ENCODE results near the gene NCAM1.

NCAM1 gene

GRCh38 chr11:113273720-113274119 is 312.5 kb downstream of the NCAM1 start:
- no peak overlapping the region for H3K27ac ChIP-seq (replicated peaks; ENCODE audit: low read length)
- H2BK12ac ChIP-seq (ENCODE audit: low read length) = no peak overlapping the region
- no peak overlapping the region for H3K14ac ChIP-seq (ENCODE audit: low read length)
- no peak overlapping the region for H4K8ac ChIP-seq (ENCODE audit: low read depth, low read length)
- H3K79me1 ChIP-seq (ENCODE audit: low read depth, low read length) = peaks cover 4% of the 10 kb centered on the region
- H2AFZ ChIP-seq (ENCODE audit: low read length) = no peak overlapping the region
- H2BK120ac ChIP-seq (ENCODE audit: low read depth, low read length) = no peak overlapping the region
- peak overlapping the region; percentile 81 for H3K18ac ChIP-seq (ENCODE audit: low read length)
- no peak overlapping the region for H3K23ac ChIP-seq (ENCODE audit: low read depth, low read length, poor library complexity)
- H3K9ac ChIP-seq (ENCODE audit: low read depth, low read length, poor library complexity) = no peak overlapping the region
- H2BK5ac ChIP-seq (ENCODE audit: low read length) = no peak overlapping the region
- H3K9me3 ChIP-seq (replicated peaks in 1 of 2; ENCODE audit: control insufficient read depth in 2 of 2, insufficient read depth in 1 of 2, low read depth in 1 of 2, low read length in 2 of 2) = no peaks in the 10 kb centered on the region
- H3K4ac ChIP-seq (ENCODE audit: low read length) = no peak overlapping the region
- no peaks in the 10 kb centered on the region for H3K27me3 ChIP-seq (ENCODE audit: control insufficient read depth in 3 of 3, insufficient read depth in 3 of 3, low read depth in 1 of 3, low read length in 3 of 3)
- no peak overlapping the region for H4K91ac ChIP-seq (ENCODE audit: low read depth, low read length, poor library complexity)
- no peak for DNase-seq (ENCODE audit: low spot score)
- H3K4me3 ChIP-seq (ENCODE audit: low read length in 2 of 2) = no peak overlapping the region
- H3K4me2 ChIP-seq (ENCODE audit: insufficient read depth, low read length, poor library complexity, severe bottlenecking) = no peak overlapping the region
- peaks cover 0 to 6% of the 10 kb centered on the region in 2 donors for H3K36me3 ChIP-seq (replicated peaks in 1 of 2; ENCODE audit: control insufficient read depth in 2 of 2, insufficient read depth in 2 of 2, low read length in 2 of 2)
- peak overlapping the region; percentile 58 for H2AK5ac ChIP-seq (ENCODE audit: low read depth, low read length)
- H3K4me1 ChIP-seq (ENCODE audit: control insufficient read depth in 2 of 2, insufficient read depth in 1 of 2, low read depth in 1 of 2, low read length in 2 of 2) = peaks cover 0 to 11% of the 10 kb centered on the region in 2 donors
- H2BK15ac ChIP-seq (ENCODE audit: low read length) = no peak overlapping the region
- no CpG with 5 or more reads among the region's 10 CpGs for WGBS, 2 donors (ENCODE audit: extremely low coverage in 2 of 2, insufficient read length in 2 of 2, insufficient replicate concordance in 1 of 2)

- peaks cover 4% of the 10 kb centered on the region for H3K79me1 ChIP-seq (ENCODE audit: low read depth, low read length)
- H2AFZ ChIP-seq (ENCODE audit: low read length) = no peak overlapping the region
- no peak overlapping the region for H3K27ac ChIP-seq (replicated peaks; ENCODE audit: low read length)
- no peak overlapping the region for H3K14ac ChIP-seq (ENCODE audit: low read length)
- no CpG with 5 or more reads among the region's 19 CpGs for whole genome bisulfite sequencing, 2 donors (ENCODE audit: extremely low coverage in 2 of 2, insufficient read length in 2 of 2, insufficient replicate concordance in 1 of 2)
- H3K36me3 ChIP-seq (replicated peaks in 1 of 2; ENCODE audit: control insufficient read depth in 2 of 2, insufficient read depth in 2 of 2, low read length in 2 of 2) = peaks cover 0 to 6% of the 10 kb centered on the region in 2 donors
- H2BK15ac ChIP-seq (ENCODE audit: low read length) = peak overlapping the region; percentile 51
- H4K91ac ChIP-seq (ENCODE audit: low read depth, low read length, poor library complexity) = no peak overlapping the region
- H4K8ac ChIP-seq (ENCODE audit: low read depth, low read length) = no peak overlapping the region
- H2BK5ac ChIP-seq (ENCODE audit: low read length) = peak overlapping the region; percentile 25
- H3K4ac ChIP-seq (ENCODE audit: low read length) = no peak overlapping the region
- peaks cover 0 to 11% of the 10 kb centered on the region in 2 donors for H3K4me1 ChIP-seq (ENCODE audit: control insufficient read depth in 2 of 2, insufficient read depth in 1 of 2, low read depth in 1 of 2, low read length in 2 of 2)
- no peaks in the 10 kb centered on the region for H3K27me3 ChIP-seq (ENCODE audit: control insufficient read depth in 3 of 3, insufficient read depth in 3 of 3, low read depth in 1 of 3, low read length in 3 of 3)
- peak overlapping the region in 1 of 2 donors; percentile 5 for H3K4me3 ChIP-seq (ENCODE audit: low read length in 2 of 2)
- DNase-seq (ENCODE audit: low spot score) = no peak
- H3K18ac ChIP-seq (ENCODE audit: low read length) = peak overlapping the region; percentile 54
- no peaks in the 10 kb centered on the region for H3K9me3 ChIP-seq (replicated peaks in 1 of 2; ENCODE audit: control insufficient read depth in 2 of 2, insufficient read depth in 1 of 2, low read depth in 1 of 2, low read length in 2 of 2)
- H2BK12ac ChIP-seq (ENCODE audit: low read length) = no peak overlapping the region
- H3K9ac ChIP-seq (ENCODE audit: low read depth, low read length, poor library complexity) = peak overlapping the region; percentile 79
- H2BK120ac ChIP-seq (ENCODE audit: low read depth, low read length) = no peak overlapping the region
- H3K23ac ChIP-seq (ENCODE audit: low read depth, low read length, poor library complexity) = peak overlapping the region; percentile 14
- peak overlapping the region; percentile 58 for H2AK5ac ChIP-seq (ENCODE audit: low read depth, low read length)
- no peak overlapping the region for H3K4me2 ChIP-seq (ENCODE audit: insufficient read depth, low read length, poor library complexity, severe bottlenecking)
Measured at GRCh38 chr11:113274713-113275582, 313.7 kb downstream of the NCAM1 start.

DNA sequence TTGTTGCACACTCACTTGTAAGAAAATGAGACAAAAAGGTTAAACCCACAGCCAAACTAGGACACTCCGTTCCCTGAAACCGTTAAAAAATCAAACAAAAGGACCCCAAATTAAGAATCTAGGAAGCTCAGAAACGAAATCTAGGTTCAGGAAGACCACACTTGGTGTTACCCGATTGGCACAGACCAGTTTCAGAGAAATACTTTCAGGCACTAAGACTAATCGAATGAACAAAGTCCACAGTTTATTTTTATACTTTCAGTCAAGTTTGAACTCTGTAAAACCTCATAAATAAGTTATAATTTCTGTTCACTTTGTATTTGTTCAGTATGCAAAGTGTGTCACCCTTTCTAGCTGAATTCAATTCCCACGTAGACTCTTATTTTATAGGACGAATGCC is 314.4 kb downstream of the NCAM1 start:
- no peak overlapping the region for H3K4me2 ChIP-seq (ENCODE audit: insufficient read depth, low read length, poor library complexity, severe bottlenecking)
- H2AK5ac ChIP-seq (ENCODE audit: low read depth, low read length) = no peak overlapping the region
- no peak overlapping the region for H2BK12ac ChIP-seq (ENCODE audit: low read length)
- no peak for DNase-seq (ENCODE audit: low spot score)
- no peak overlapping the region for H3K4me3 ChIP-seq (ENCODE audit: low read length in 2 of 2)
- H2BK120ac ChIP-seq (ENCODE audit: low read depth, low read length) = no peak overlapping the region
- no peak overlapping the region for H3K27ac ChIP-seq (replicated peaks; ENCODE audit: low read length)
- no peaks in the 10 kb centered on the region for H3K27me3 ChIP-seq (ENCODE audit: control insufficient read depth in 3 of 3, insufficient read depth in 3 of 3, low read depth in 1 of 3, low read length in 3 of 3)
- no peak overlapping the region for H2BK5ac ChIP-seq (ENCODE audit: low read length)
- H3K4ac ChIP-seq (ENCODE audit: low read length) = no peak overlapping the region
- no peak overlapping the region for H4K91ac ChIP-seq (ENCODE audit: low read depth, low read length, poor library complexity)
- peaks cover 0 to 11% of the 10 kb centered on the region in 2 donors for H3K4me1 ChIP-seq (ENCODE audit: control insufficient read depth in 2 of 2, insufficient read depth in 1 of 2, low read depth in 1 of 2, low read length in 2 of 2)
- H3K9me3 ChIP-seq (replicated peaks in 1 of 2; ENCODE audit: control insufficient read depth in 2 of 2, insufficient read depth in 1 of 2, low read depth in 1 of 2, low read length in 2 of 2) = no peaks in the 10 kb centered on the region
- H3K36me3 ChIP-seq (replicated peaks in 1 of 2; ENCODE audit: control insufficient read depth in 2 of 2, insufficient read depth in 2 of 2, low read length in 2 of 2) = peaks cover 0 to 6% of the 10 kb centered on the region in 2 donors
- no peak overlapping the region for H3K23ac ChIP-seq (ENCODE audit: low read depth, low read length, poor library complexity)
- H3K79me1 ChIP-seq (ENCODE audit: low read depth, low read length) = peaks cover 4% of the 10 kb centered on the region
- WGBS, 2 donors (ENCODE audit: extremely low coverage in 2 of 2, insufficient read length in 2 of 2, insufficient replicate concordance in 1 of 2) = no CpG with 5 or more reads among the region's 7 CpGs
- H3K9ac ChIP-seq (ENCODE audit: low read depth, low read length, poor library complexity) = no peak overlapping the region
- no peak overlapping the region for H3K18ac ChIP-seq (ENCODE audit: low read length)
- H4K8ac ChIP-seq (ENCODE audit: low read depth, low read length) = no peak overlapping the region
- H2BK15ac ChIP-seq (ENCODE audit: low read length) = no peak overlapping the region
- H2AFZ ChIP-seq (ENCODE audit: low read length) = no peak overlapping the region
- H3K14ac ChIP-seq (ENCODE audit: low read length) = no peak overlapping the region

GRCh38 chr11:113276466-113276865 is 315.2 kb downstream of the NCAM1 start:
- H3K4me2 ChIP-seq (ENCODE audit: insufficient read depth, low read length, poor library complexity, severe bottlenecking) = no peak overlapping the region

More at GRCh38 chr11:113276466-113276865, 315.2 kb downstream of the NCAM1 start:
- H2BK5ac ChIP-seq (ENCODE audit: low read length) = no peak overlapping the region
- no CpG with 5 or more reads among the region's 2 CpGs for WGBS, 2 donors (ENCODE audit: extremely low coverage in 2 of 2, insufficient read length in 2 of 2, insufficient replicate concordance in 1 of 2)
- H3K4ac ChIP-seq (ENCODE audit: low read length) = no peak overlapping the region
- no peak overlapping the region for H2AFZ ChIP-seq (ENCODE audit: low read length)
- no peak overlapping the region for H2BK15ac ChIP-seq (ENCODE audit: low read length)
- DNase-seq (ENCODE audit: low spot score) = no peak
- no peak overlapping the region for H3K4me3 ChIP-seq (ENCODE audit: low read length in 2 of 2)
- peaks cover 0 to 6% of the 10 kb centered on the region in 2 donors for H3K36me3 ChIP-seq (replicated peaks in 1 of 2; ENCODE audit: control insufficient read depth in 2 of 2, insufficient read depth in 2 of 2, low read length in 2 of 2)
- H3K18ac ChIP-seq (ENCODE audit: low read length) = no peak overlapping the region
- no peak overlapping the region for H4K8ac ChIP-seq (ENCODE audit: low read depth, low read length)
- no peak overlapping the region for H4K91ac ChIP-seq (ENCODE audit: low read depth, low read length, poor library complexity)
- H3K23ac ChIP-seq (ENCODE audit: low read depth, low read length, poor library complexity) = no peak overlapping the region
- H3K4me1 ChIP-seq (ENCODE audit: control insufficient read depth in 2 of 2, insufficient read depth in 1 of 2, low read depth in 1 of 2, low read length in 2 of 2) = peaks cover 0 to 11% of the 10 kb centered on the region in 2 donors
- no peak overlapping the region for H2BK12ac ChIP-seq (ENCODE audit: low read length)
- H2AK5ac ChIP-seq (ENCODE audit: low read depth, low read length) = no peak overlapping the region
- no peaks in the 10 kb centered on the region for H3K9me3 ChIP-seq (replicated peaks in 1 of 2; ENCODE audit: control insufficient read depth in 2 of 2, insufficient read depth in 1 of 2, low read depth in 1 of 2, low read length in 2 of 2)
- H3K27ac ChIP-seq (replicated peaks; ENCODE audit: low read length) = no peak overlapping the region
- H3K79me1 ChIP-seq (ENCODE audit: low read depth, low read length) = peaks cover 4% of the 10 kb centered on the region
- no peak overlapping the region for H3K14ac ChIP-seq (ENCODE audit: low read length)
- no peak overlapping the region for H3K9ac ChIP-seq (ENCODE audit: low read depth, low read length, poor library complexity)
- no peak overlapping the region for H2BK120ac ChIP-seq (ENCODE audit: low read depth, low read length)
- no peaks in the 10 kb centered on the region for H3K27me3 ChIP-seq (ENCODE audit: control insufficient read depth in 3 of 3, insufficient read depth in 3 of 3, low read depth in 1 of 3, low read length in 3 of 3)

Data from neuronal stem cell (in vitro differentiated cells).